Measurements from ENCODE around the gene CNOT3.

- TF ChIP-seq FOSL1 (IDR thresholded peaks at IDR 0.05; ENCODE audit: low read depth), result no peak
- TF ChIP-seq POLR2AphosphoS5 (IDR thresholded peaks at IDR 0.05; ENCODE audit: low read depth, low read length), result no peak
- no peak for TF ChIP-seq POLR2A (IDR thresholded peaks at IDR 0.05; ENCODE audit: borderline replicate concordance, extremely low read depth, insufficient read depth, insufficient read length)
These were observed 42.4 kb downstream of the CNOT3 start for GRCh38 chr19:54179921-54180461.
